ENCODE measurements around the gene LRP1B.

- TF ChIP-seq, protein P1, sequence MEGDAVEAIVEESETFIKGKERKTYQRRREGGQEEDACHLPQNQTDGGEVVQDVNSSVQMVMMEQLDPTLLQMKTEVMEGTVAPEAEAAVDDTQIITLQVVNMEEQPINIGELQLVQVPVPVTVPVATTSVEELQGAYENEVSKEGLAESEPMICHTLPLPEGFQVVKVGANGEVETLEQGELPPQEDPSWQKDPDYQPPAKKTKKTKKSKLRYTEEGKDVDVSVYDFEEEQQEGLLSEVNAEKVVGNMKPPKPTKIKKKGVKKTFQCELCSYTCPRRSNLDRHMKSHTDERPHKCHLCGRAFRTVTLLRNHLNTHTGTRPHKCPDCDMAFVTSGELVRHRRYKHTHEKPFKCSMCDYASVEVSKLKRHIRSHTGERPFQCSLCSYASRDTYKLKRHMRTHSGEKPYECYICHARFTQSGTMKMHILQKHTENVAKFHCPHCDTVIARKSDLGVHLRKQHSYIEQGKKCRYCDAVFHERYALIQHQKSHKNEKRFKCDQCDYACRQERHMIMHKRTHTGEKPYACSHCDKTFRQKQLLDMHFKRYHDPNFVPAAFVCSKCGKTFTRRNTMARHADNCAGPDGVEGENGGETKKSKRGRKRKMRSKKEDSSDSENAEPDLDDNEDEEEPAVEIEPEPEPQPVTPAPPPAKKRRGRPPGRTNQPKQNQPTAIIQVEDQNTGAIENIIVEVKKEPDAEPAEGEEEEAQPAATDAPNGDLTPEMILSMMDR (IDR thresholded peaks at IDR 0.05) = no peak
- TF ChIP-seq POLR2A (IDR thresholded peaks at IDR 0.05) = no peak
- TF ChIP-seq POLR2AphosphoS5 (IDR thresholded peaks at IDR 0.05) = no peak
Measured at GRCh38 chr2:141570474-141571131, 560.2 kb downstream of the LRP1B start.

Data from breast epithelium (tissue), 3 donors.